Measurements from ENCODE around the gene ADAMTSL3. TPM values are rescaled to one million over a fixed set of nuclear protein-coding genes. Genes with fewer than 3 reads are reported as not detected.
A peak's percentile ranks its signal among the peaks of the same experiment; 100 is the strongest.

The ADAMTSL3 gene
- total RNA-seq, 4 donors from 2014 or later = 4.9 to 8.8 (median 6.8) TPM

- Histone ChIP-seq H3K9me3 (no peaks in the 10 kb centered on the region), H3K4me1 (peaks cover 0 to 13% (median 3%) of the 10 kb centered on the region in 4 donors), H3K36me3 (no peaks in the 10 kb centered on the region), H3K27ac (no peak overlapping the region), H3K27me3 (no peaks in the 10 kb centered on the region), H3K4me3 (no peak overlapping the region)
- intact Hi-C loops (cut with DNase I; ENCODE audit: low total_unique reads) (loop anchor here (5.0 kb wide), 1 partner anchor 93 kb away; the partner anchor contains the start of gene ADAMTSL3), in situ Hi-C loops (cut with MboI; ENCODE audit: low pct_ligation_motif_present in 1 of 4, low pct_unique_long_range_greater_than_20kb in 1 of 4, low sequenced_read_pairs in 3 of 4) (no loop called here)
- no peak for DNase-seq
- WGBS, 2 donors (ENCODE audit: low coverage in 1 of 2) = 88 to 91% methylated on average over 1 of the region's 1 CpG
- TF ChIP-seq CTCF (IDR thresholded peaks at IDR 0.05) (no peak), EP300 (IDR thresholded peaks at IDR 0.05; ENCODE audit: low read depth) (no peak), POLR2A (IDR thresholded peaks at IDR 0.05) (no peak), POLR2AphosphoS5 (IDR thresholded peaks at IDR 0.05) (no peak)
Observed at GRCh38 chr15:83745771-83746170, 91.8 kb downstream of the ADAMTSL3 start.

DNA sequence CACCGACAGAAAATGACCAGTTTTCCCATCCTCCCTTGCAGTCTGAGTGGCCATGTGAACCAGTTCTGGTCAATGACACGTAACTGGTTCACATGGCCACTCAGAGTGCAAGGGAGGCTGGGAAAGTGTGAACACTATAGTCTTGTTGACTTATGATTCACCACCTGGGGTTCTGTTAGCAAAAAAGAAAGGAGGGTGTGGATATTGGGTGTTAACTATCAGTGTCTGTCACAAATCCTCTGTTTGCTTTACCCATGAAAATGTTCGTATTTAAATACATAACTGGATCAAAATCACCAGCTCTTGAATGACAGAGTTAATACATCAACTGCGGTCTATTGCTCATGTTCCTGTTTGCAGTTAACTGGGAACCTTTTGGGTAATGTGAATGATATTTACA, 92.3 kb downstream of the ADAMTSL3 start:
- intact Hi-C loops (cut with DNase I; ENCODE audit: low total_unique reads) = loop anchor here (5.0 kb wide), 1 partner anchor 94 kb away; the partner anchor contains the start of gene ADAMTSL3
- no peaks in the 10 kb centered on the region for H3K36me3 ChIP-seq
- H3K4me1 ChIP-seq = peaks cover 0 to 13% (median 3%) of the 10 kb centered on the region in 4 donors
- no peak for DNase-seq
- WGBS, 2 donors (ENCODE audit: low coverage in 1 of 2) = 79 to 88% methylated on average over 3 to 4 of the region's 4 CpGs
- TF ChIP-seq POLR2AphosphoS5 (IDR thresholded peaks at IDR 0.05) = no peak
- no peak for TF ChIP-seq CTCF (IDR thresholded peaks at IDR 0.05)
- no peak for TF ChIP-seq EP300 (IDR thresholded peaks at IDR 0.05; ENCODE audit: low read depth)
- TF ChIP-seq POLR2A (IDR thresholded peaks at IDR 0.05) = no peak
- H3K27me3 ChIP-seq = no peaks in the 10 kb centered on the region
- no peak overlapping the region for H3K4me3 ChIP-seq
- peak overlapping the region in 1 of 4 donors; percentile 75 for H3K27ac ChIP-seq
- H3K9me3 ChIP-seq = no peaks in the 10 kb centered on the region
- in situ Hi-C loops (cut with MboI; ENCODE audit: low pct_ligation_motif_present in 1 of 4, low pct_unique_long_range_greater_than_20kb in 1 of 4, low sequenced_read_pairs in 3 of 4) = no loop called here

GRCh38 chr15:83747050-83747717, 93.3 kb downstream of the ADAMTSL3 start:
- Histone ChIP-seq H3K4me3 (peak overlapping the region in 1 of 4 donors; percentile 16), H3K9me3 (no peaks in the 10 kb centered on the region), H3K27me3 (no peaks in the 10 kb centered on the region), H3K27ac (peak overlapping the region; percentile 58 to 75 (median 72)), H3K36me3 (no peaks in the 10 kb centered on the region), H3K4me1 (peaks cover 0 to 13% (median 3%) of the 10 kb centered on the region in 4 donors)
- peak in 1 of 3 donors; percentile 13 for TF ChIP-seq POLR2AphosphoS5 (IDR thresholded peaks at IDR 0.05)
- TF ChIP-seq POLR2A (IDR thresholded peaks at IDR 0.05) = no peak
- peak in 2 of 5 experiments; percentile 7 to 27 for TF ChIP-seq CTCF (IDR thresholded peaks at IDR 0.05)
- in situ Hi-C loops (cut with MboI; ENCODE audit: low pct_ligation_motif_present in 1 of 4, low pct_unique_long_range_greater_than_20kb in 1 of 4, low sequenced_read_pairs in 3 of 4) (no loop called here), intact Hi-C loops (cut with DNase I; ENCODE audit: low total_unique reads) (loop anchor here (5.0 kb wide), 1 partner anchor 95 kb away; the partner anchor contains the start of gene ADAMTSL3)
- no peak for DNase-seq
- WGBS, 2 donors (ENCODE audit: low coverage in 1 of 2) = 31 to 35% methylated on average over 4 to 5 of the region's 5 CpGs

DNA sequence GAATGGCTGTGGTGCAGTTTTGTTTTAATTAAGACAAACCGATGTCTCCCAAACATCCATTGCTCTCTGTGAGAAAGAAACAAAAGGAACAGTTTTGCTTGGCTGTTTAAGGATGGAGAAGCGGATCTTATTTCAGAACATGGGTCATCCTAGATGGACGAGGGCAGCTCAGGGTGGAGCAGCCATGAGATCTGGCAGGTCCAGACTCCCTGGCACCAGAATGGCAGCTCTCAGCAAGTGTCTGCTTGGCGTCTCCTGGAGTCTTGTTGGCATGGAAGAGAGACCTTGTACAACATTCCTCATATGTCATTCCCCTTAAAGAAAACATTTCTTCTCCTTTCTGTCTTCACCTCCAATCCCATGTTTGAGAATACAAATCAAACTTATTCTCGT, 93.8 kb downstream of the ADAMTSL3 start:
- no peaks in the 10 kb centered on the region for H3K27me3 ChIP-seq
- 46 to 63% methylated on average over 2 to 5 of the region's 5 CpGs for WGBS, 2 donors (ENCODE audit: low coverage in 1 of 2)
- intact Hi-C loops (cut with DNase I; ENCODE audit: low total_unique reads) (loop anchor here (5.0 kb wide), 1 partner anchor 95 kb away; the partner anchor contains the start of gene ADAMTSL3), in situ Hi-C loops (cut with MboI; ENCODE audit: low pct_ligation_motif_present in 1 of 4, low pct_unique_long_range_greater_than_20kb in 1 of 4, low sequenced_read_pairs in 3 of 4) (no loop called here)
- TF ChIP-seq CTCF (IDR thresholded peaks at IDR 0.05) (no peak), POLR2AphosphoS5 (IDR thresholded peaks at IDR 0.05) (no peak), POLR2A (IDR thresholded peaks at IDR 0.05) (no peak), EP300 (IDR thresholded peaks at IDR 0.05; ENCODE audit: low read depth) (no peak)
- peak overlapping the region in 1 of 4 donors; percentile 16 for H3K4me3 ChIP-seq
- no peaks in the 10 kb centered on the region for H3K9me3 ChIP-seq
- H3K36me3 ChIP-seq = no peaks in the 10 kb centered on the region
- peaks cover 0 to 13% (median 3%) of the 10 kb centered on the region in 4 donors for H3K4me1 ChIP-seq
- no peak for DNase-seq
- H3K27ac ChIP-seq = peak overlapping the region; percentile 58 to 75 (median 72)

All from transverse colon (tissue), 4 donors.